ENCODE results near the gene UXT. TPM values are rescaled to one million over a fixed set of nuclear protein-coding genes. Genes with fewer than 3 reads are reported as not detected.
"Not testable (repeated sequence)": the region's sequence is repeated elsewhere in the genome, so short reads cannot be mapped to it uniquely, and the experiment has no call there.

UXT gene
- polyA plus RNA-seq, 4 donors = 131 to 221 (median 168) TPM

DNA sequence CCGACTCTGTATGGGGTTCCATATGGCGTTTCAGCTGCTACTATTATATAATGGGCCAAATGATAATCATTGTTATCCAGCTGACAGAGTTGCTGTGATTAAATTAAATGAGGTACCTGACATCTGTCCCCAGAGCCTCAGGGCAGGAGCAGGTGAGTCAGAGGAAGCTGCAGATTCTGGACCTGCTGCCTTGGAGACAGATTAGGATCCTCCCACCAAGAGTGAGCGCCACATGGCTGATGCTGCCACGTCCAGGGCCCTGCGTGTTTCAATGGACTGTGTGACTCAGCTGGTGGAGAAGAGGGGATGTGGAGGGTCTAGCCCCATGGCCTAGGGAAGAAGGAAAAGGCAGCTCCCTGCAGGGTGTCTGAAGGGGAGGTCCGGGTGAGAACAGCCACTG, 28.3 kb upstream of the UXT start:
- Histone ChIP-seq H3K9me3 (ENCODE audit: control insufficient read depth in 2 of 2, insufficient read depth in 1 of 2, low read depth in 1 of 2, low read length in 1 of 2) (no peaks in the 10 kb centered on the region), H3K36me3 (ENCODE audit: control insufficient read depth in 3 of 3, insufficient read depth in 2 of 3, low read depth in 1 of 3, low read length in 3 of 3) (no peaks in the 10 kb centered on the region), H3K27me3 (ENCODE audit: control insufficient read depth in 3 of 3, insufficient read depth in 3 of 3, low read length in 3 of 3) (peaks cover 0 to 2% (median 0%) of the 10 kb centered on the region in 3 donors), H3K27ac (ENCODE audit: low read depth in 1 of 3, low read length in 2 of 3) (no peak overlapping the region), H3K4me1 (ENCODE audit: control insufficient read depth in 3 of 3, insufficient read depth in 2 of 3, low read depth in 1 of 3, low read length in 2 of 3) (no peaks in the 10 kb centered on the region), H3K4me3 (ENCODE audit: low read depth in 1 of 3, low read length in 3 of 3) (no peak overlapping the region)
- 54 to 69% (median 64%) methylated on average over 5 to 6 of the region's 6 CpGs for WGBS, 3 donors
- no peak for FAIRE-seq
- DNase-seq = no peak

DNA sequence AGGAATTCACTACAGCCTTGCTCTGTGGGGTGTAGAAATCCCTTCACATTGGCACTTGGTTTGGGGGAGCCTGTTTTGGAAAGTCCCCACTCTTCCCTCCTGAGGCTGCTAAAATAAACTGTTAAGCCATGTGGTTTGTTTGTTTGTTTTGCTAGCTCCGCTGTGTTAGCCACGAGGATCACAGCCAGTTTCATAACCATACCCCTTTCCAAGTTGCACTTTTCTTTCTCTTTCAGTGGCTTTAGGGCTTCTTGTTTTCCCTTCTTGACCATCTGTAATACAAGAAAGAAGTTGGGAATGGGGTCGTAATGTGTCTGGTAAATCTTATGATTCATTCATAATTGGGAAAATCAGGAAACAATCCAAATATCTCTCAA, 24.8 kb upstream of the UXT start:
- FAIRE-seq = no peak
- no peak for DNase-seq
- no peak overlapping the region for H3K27ac ChIP-seq (ENCODE audit: low read depth in 1 of 3, low read length in 2 of 3)
- H3K4me3 ChIP-seq (ENCODE audit: low read depth in 1 of 3, low read length in 3 of 3) = no peak overlapping the region
- H3K27me3 ChIP-seq (ENCODE audit: control insufficient read depth in 3 of 3, insufficient read depth in 3 of 3, low read length in 3 of 3) = peaks cover 0 to 2% (median 0%) of the 10 kb centered on the region in 3 donors
- no peaks in the 10 kb centered on the region for H3K36me3 ChIP-seq (ENCODE audit: control insufficient read depth in 3 of 3, insufficient read depth in 2 of 3, low read depth in 1 of 3, low read length in 3 of 3)
- H3K9me3 ChIP-seq (ENCODE audit: control insufficient read depth in 2 of 2, insufficient read depth in 1 of 2, low read depth in 1 of 2, low read length in 1 of 2) = no peaks in the 10 kb centered on the region
- 42 to 61% (median 53%) methylated on average over 3 of the region's 3 CpGs for WGBS, 3 donors
- H3K4me1 ChIP-seq (ENCODE audit: control insufficient read depth in 3 of 3, insufficient read depth in 2 of 3, low read depth in 1 of 3, low read length in 2 of 3) = no peaks in the 10 kb centered on the region

DNA sequence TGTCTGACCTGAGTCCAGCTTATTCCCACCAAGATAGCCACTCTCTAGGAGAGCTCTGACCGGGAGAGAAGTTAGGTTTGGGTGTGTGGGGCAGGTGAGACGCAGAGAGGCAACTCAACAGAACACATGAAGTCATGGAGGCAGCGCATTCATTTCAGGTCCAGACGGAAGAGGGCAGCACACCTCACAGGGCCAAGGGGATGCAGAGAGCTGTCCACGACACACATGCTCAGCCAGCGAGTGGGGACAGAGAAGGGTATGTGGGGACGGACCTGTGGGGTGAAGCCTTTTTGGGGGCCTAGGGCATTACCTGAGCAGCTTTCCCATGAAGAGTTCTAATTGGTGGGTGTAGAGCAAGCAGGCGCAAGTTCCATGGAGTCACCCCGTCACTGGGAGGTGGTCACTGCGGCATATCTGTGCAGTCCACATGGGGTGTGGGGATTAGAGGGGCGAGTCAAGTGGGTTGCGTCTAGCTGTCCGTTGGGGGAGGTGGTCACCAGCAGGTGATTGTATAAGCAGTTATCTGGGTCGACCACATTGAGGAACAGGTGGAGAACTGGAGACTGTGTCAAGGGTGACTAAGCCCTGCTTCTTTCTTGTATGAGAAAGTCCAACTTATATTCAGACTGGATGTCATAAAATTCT, 24.3 kb upstream of the UXT start:
- 75 to 87% (median 76%) methylated on average over 14 of the region's 14 CpGs for WGBS, 3 donors
- DNase-seq = no peak
- Histone ChIP-seq H3K36me3 (ENCODE audit: control insufficient read depth in 3 of 3, insufficient read depth in 2 of 3, low read depth in 1 of 3, low read length in 3 of 3) (no peaks in the 10 kb centered on the region), H3K27ac (ENCODE audit: low read depth in 1 of 3, low read length in 2 of 3) (no peak overlapping the region), H3K27me3 (ENCODE audit: control insufficient read depth in 3 of 3, insufficient read depth in 3 of 3, low read length in 3 of 3) (peaks cover 0 to 2% (median 0%) of the 10 kb centered on the region in 3 donors), H3K4me3 (ENCODE audit: low read depth in 1 of 3, low read length in 3 of 3) (no peak overlapping the region), H3K4me1 (ENCODE audit: control insufficient read depth in 3 of 3, insufficient read depth in 2 of 3, low read depth in 1 of 3, low read length in 2 of 3) (no peaks in the 10 kb centered on the region), H3K9me3 (ENCODE audit: control insufficient read depth in 2 of 2, insufficient read depth in 1 of 2, low read depth in 1 of 2, low read length in 1 of 2) (no peaks in the 10 kb centered on the region)
- FAIRE-seq = no peak

DNA sequence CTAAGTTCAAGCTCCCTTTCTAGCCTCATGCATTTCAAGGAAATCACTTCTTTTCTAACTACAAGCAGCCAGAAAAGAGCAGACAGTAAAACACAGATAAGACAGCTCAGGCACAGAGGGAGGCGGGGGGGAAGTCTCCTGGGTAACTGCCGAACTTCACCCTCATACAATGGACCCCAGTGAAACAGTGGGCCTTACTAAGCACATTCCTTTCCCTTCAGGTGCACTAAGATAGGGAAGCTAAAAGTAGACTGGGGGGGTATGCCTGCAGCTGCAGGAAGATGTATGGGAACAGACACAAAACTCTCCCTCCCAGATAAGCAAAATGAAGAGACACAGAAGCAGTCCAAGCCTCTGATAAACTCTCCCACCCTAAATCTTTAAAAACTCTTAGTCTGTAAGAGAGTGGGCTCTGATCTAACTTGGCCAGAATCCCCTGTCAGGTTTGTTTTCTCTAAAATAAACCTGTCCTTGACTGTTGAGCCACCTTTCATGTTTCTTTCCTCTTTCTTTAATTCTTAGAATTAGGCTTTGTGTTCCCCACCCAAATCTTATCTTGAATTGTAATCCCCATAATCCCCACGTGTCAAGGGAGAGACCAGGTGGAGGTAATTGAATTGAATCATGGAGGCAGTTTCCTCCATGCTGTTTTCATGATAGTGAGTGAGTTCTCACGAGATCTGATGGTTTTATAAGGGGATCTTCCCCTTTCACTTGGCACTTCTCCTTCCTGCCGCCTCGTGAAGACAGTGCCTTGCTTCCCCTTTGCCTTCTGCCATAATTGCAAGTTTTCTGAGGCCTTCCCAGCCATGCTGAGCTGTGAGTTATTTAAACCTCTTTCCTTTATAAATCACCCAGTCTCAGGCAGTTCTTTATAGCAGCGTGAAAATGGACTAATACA, 17.2 kb upstream of the UXT start:
- not testable (repeated sequence) for FAIRE-seq; H3K4me3 ChIP-seq (ENCODE audit: low read depth in 1 of 3, low read length in 3 of 3); H3K9me3 ChIP-seq (ENCODE audit: control insufficient read depth in 2 of 2, insufficient read depth in 1 of 2, low read depth in 1 of 2, low read length in 1 of 2); H3K27me3 ChIP-seq (ENCODE audit: control insufficient read depth in 3 of 3, insufficient read depth in 3 of 3, low read length in 3 of 3); H3K36me3 ChIP-seq (ENCODE audit: control insufficient read depth in 3 of 3, insufficient read depth in 2 of 3, low read depth in 1 of 3, low read length in 3 of 3); H3K4me1 ChIP-seq (ENCODE audit: control insufficient read depth in 3 of 3, insufficient read depth in 2 of 3, low read depth in 1 of 3, low read length in 2 of 3)
- 46 to 58% (median 46%) methylated on average over 7 of the region's 7 CpGs for WGBS, 3 donors
- peak in 1 of 2 donors; percentile 31 for DNase-seq
- peak overlapping the region in 1 of 3 donors; percentile 28 for H3K27ac ChIP-seq (ENCODE audit: low read depth in 1 of 3, low read length in 2 of 3)

DNA sequence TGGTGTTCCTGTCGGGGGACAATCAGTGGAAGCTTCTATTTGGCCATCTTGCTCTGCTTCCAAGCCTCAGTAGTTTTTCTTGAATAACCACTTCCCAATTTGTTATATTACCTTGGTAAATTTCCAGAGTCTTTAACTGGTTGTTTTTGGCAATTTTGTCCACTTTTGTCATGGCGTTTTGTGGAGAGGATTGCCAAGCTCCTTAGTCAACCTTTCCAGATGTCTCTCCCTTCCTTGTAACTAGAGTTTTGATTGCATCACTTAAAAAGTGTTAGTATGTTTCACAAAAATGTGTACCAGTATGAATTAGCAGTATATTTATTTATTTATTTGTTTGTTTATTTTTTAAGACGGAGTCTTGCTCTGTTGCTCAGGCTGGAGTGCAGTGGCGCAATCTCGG, 15.8 kb upstream of the UXT start:
- no peak for DNase-seq
- FAIRE-seq = no peak
- 80 to 87% (median 84%) methylated on average over 5 of the region's 5 CpGs for WGBS, 3 donors

DNA sequence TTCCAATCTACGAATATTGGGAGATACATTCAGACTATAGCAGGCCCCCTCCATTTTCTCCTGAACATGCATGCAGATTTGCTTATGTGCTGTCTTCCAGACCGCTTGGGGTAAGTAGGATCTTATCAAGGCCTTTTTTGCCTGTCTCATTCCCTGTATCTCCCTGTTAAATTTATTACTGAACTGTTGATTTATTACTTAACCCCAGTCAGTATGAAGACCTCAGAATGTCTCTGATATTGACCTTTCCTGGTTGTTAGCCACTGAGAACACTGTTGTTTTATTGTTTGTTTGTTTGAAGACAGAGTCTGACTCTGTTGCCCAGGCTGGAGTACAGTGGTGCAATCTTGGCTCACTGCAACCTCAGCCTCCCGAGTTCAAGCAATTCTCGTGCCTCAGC, 6.8 kb upstream of the UXT start:
- not testable (repeated sequence) for H3K36me3 ChIP-seq (ENCODE audit: control insufficient read depth in 3 of 3, insufficient read depth in 2 of 3, low read depth in 1 of 3, low read length in 3 of 3); H3K4me1 ChIP-seq (ENCODE audit: control insufficient read depth in 3 of 3, insufficient read depth in 2 of 3, low read depth in 1 of 3, low read length in 2 of 3); H3K27me3 ChIP-seq (ENCODE audit: control insufficient read depth in 3 of 3, insufficient read depth in 3 of 3, low read length in 3 of 3); H3K4me3 ChIP-seq (ENCODE audit: low read depth in 1 of 3, low read length in 3 of 3); H3K9me3 ChIP-seq (ENCODE audit: control insufficient read depth in 2 of 2, insufficient read depth in 1 of 2, low read depth in 1 of 2, low read length in 1 of 2); FAIRE-seq; H3K27ac ChIP-seq (ENCODE audit: low read depth in 1 of 3, low read length in 2 of 3); DNase-seq
- 78 to 87% (median 82%) methylated on average over 4 of the region's 4 CpGs for WGBS, 3 donors

More for the DNA sequence above, 15.8 kb upstream of the UXT start:
- H3K4me1 ChIP-seq (ENCODE audit: control insufficient read depth in 3 of 3, insufficient read depth in 2 of 3, low read depth in 1 of 3, low read length in 2 of 3) = no peaks in the 10 kb centered on the region
- H3K27me3 ChIP-seq (ENCODE audit: control insufficient read depth in 3 of 3, insufficient read depth in 3 of 3, low read length in 3 of 3) = no peaks in the 10 kb centered on the region
- no peaks in the 10 kb centered on the region for H3K36me3 ChIP-seq (ENCODE audit: control insufficient read depth in 3 of 3, insufficient read depth in 2 of 3, low read depth in 1 of 3, low read length in 3 of 3)
- peaks cover 0 to 3% of the 10 kb centered on the region in 2 donors for H3K9me3 ChIP-seq (ENCODE audit: control insufficient read depth in 2 of 2, insufficient read depth in 1 of 2, low read depth in 1 of 2, low read length in 1 of 2)
- no peak overlapping the region for H3K27ac ChIP-seq (ENCODE audit: low read depth in 1 of 3, low read length in 2 of 3)
- H3K4me3 ChIP-seq (ENCODE audit: low read depth in 1 of 3, low read length in 3 of 3) = no peak overlapping the region

DNA sequence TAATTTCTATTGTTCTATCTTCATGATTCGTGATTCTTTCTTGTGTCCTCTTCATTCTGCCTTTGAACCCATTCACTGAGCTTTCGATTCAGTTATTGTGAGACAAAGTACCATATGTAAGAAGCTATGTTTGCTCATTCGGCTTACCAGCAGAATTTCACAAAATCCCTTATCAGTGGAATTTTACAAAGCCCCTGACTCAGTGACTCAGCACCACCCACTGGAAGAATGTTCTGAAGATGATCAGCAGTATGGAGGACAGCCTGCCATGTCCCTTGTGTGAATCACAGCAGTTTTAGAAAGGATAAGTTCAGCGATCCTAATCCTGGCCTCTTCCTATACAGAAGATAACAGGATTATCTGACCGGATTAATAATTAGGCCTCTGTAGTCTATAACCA, 5.8 kb upstream of the UXT start:
- peaks cover 0 to 2% (median 0%) of the 10 kb centered on the region in 3 donors for H3K36me3 ChIP-seq (ENCODE audit: control insufficient read depth in 3 of 3, insufficient read depth in 2 of 3, low read depth in 1 of 3, low read length in 3 of 3)
- FAIRE-seq = no peak
- DNase-seq = no peak

GRCh38 chrX:47662144-47662657, 3.2 kb upstream of the UXT start:
- H3K36me3 ChIP-seq (ENCODE audit: control insufficient read depth in 3 of 3, insufficient read depth in 2 of 3, low read depth in 1 of 3, low read length in 3 of 3) = peaks cover 0 to 2% (median 0%) of the 10 kb centered on the region in 3 donors
- FAIRE-seq = no peak
- 50 to 93% (median 86%) methylated on average over 1 of the region's 1 CpG for WGBS, 3 donors
- no peaks in the 10 kb centered on the region for H3K9me3 ChIP-seq (ENCODE audit: control insufficient read depth in 2 of 2, insufficient read depth in 1 of 2, low read depth in 1 of 2, low read length in 1 of 2)
- no peak overlapping the region for H3K4me3 ChIP-seq (ENCODE audit: low read depth in 1 of 3, low read length in 3 of 3)
- H3K27ac ChIP-seq (ENCODE audit: low read depth in 1 of 3, low read length in 2 of 3) = peak overlapping the region in 1 of 3 donors; percentile 24
- H3K27me3 ChIP-seq (ENCODE audit: control insufficient read depth in 3 of 3, insufficient read depth in 3 of 3, low read length in 3 of 3) = no peaks in the 10 kb centered on the region
- no peak for DNase-seq
- no peaks in the 10 kb centered on the region for H3K4me1 ChIP-seq (ENCODE audit: control insufficient read depth in 3 of 3, insufficient read depth in 2 of 3, low read depth in 1 of 3, low read length in 2 of 3)

More for the DNA sequence above, 5.8 kb upstream of the UXT start:
- no peaks in the 10 kb centered on the region for H3K9me3 ChIP-seq (ENCODE audit: control insufficient read depth in 2 of 2, insufficient read depth in 1 of 2, low read depth in 1 of 2, low read length in 1 of 2)
- H3K4me3 ChIP-seq (ENCODE audit: low read depth in 1 of 3, low read length in 3 of 3) = no peak overlapping the region
- WGBS, 3 donors = 80 to 84% (median 84%) methylated on average over 5 of the region's 5 CpGs
- H3K4me1 ChIP-seq (ENCODE audit: control insufficient read depth in 3 of 3, insufficient read depth in 2 of 3, low read depth in 1 of 3, low read length in 2 of 3) = no peaks in the 10 kb centered on the region
- H3K27me3 ChIP-seq (ENCODE audit: control insufficient read depth in 3 of 3, insufficient read depth in 3 of 3, low read length in 3 of 3) = no peaks in the 10 kb centered on the region
- H3K27ac ChIP-seq (ENCODE audit: low read depth in 1 of 3, low read length in 2 of 3) = no peak overlapping the region
